ENCODE results near the gene DENND1A. TPM values are rescaled to one million over a fixed set of nuclear protein-coding genes. Genes with fewer than 3 reads are reported as not detected.
A peak's percentile ranks its signal among the peaks of the same experiment; 100 is the strongest.
"Not testable (repeated sequence)": the region's sequence is repeated elsewhere in the genome, so short reads cannot be mapped to it uniquely, and the experiment has no call there.

The DENND1A gene
- polyA plus RNA-seq (2013, experiment 1 of 2; ENCODE audit: insufficient read length): 20.8 TPM
- polyA plus RNA-seq (2013, experiment 2 of 2; ENCODE audit: insufficient read length): 20.2 TPM

- DNase-seq: peak; percentile 93
These were observed at the start of gene DENND1A for GRCh38 chr9:123929870-123930831. Gene DENND1A, minus strand, starts transcription at chr9:123930126. Its CDS starts 221 bp downstream, at chr9:123929905.

- DNase-seq: no peak
These were observed 49.1 kb upstream of the DENND1A start for GRCh38 chr9:123978981-123979380.

- not testable (repeated sequence) for DNase-seq
These were observed 46.7 kb upstream of the DENND1A start for GRCh38 chr9:123976579-123976978.

- DNase-seq: no peak
These were observed 45.9 kb upstream of the DENND1A start for GRCh38 chr9:123975871-123976270.

- DNase-seq: no peak
These were observed 44.5 kb upstream of the DENND1A start for GRCh38 chr9:123974471-123974870.

- DNase-seq: no peak
These were observed 43.8 kb upstream of the DENND1A start for GRCh38 chr9:123973590-123974223.

GRCh38 chr9:123972618-123973017 lies 42.7 kb upstream of the DENND1A start:
- DNase-seq: no peak

- DNase-seq: no peak
These were observed 37.4 kb upstream of the DENND1A start for GRCh38 chr9:123967323-123967722.

- DNase-seq: no peak
These were observed 36.1 kb upstream of the DENND1A start for GRCh38 chr9:123965801-123966686.

GRCh38 chr9:123964761-123965160 lies 34.8 kb upstream of the DENND1A start:
- no peak for DNase-seq

- DNase-seq: no peak
These were observed 31.0 kb upstream of the DENND1A start for GRCh38 chr9:123960965-123961364.

GRCh38 chr9:123960366-123960765 lies 30.4 kb upstream of the DENND1A start:
- no peak for DNase-seq

GRCh38 chr9:123959787-123960186 lies 29.9 kb upstream of the DENND1A start:
- no peak for DNase-seq

GRCh38 chr9:123957731-123958130 lies 27.8 kb upstream of the DENND1A start:
- no peak for DNase-seq

- no peak for DNase-seq
These were observed 27.3 kb upstream of the DENND1A start for GRCh38 chr9:123957168-123957721.

- DNase-seq: no peak
These were observed 25.7 kb upstream of the DENND1A start for GRCh38 chr9:123955637-123956036.

GRCh38 chr9:123954518-123955280 lies 24.8 kb upstream of the DENND1A start:
- DNase-seq: no peak

- DNase-seq: no peak
These were observed 22.9 kb upstream of the DENND1A start for GRCh38 chr9:123952641-123953495.

GRCh38 chr9:123948286-123948685 lies 18.4 kb upstream of the DENND1A start:
- DNase-seq: no peak

- no peak for DNase-seq
These were observed 17.4 kb upstream of the DENND1A start for GRCh38 chr9:123947326-123947725.
